Measurements from ENCODE around the gene MAST2.

MAST2 gene

GRCh38 chr1:46034601-46035516 lies 231.4 kb downstream of the MAST2 start:
- no peak for DNase-seq (ENCODE audit: low spot score)
- in situ Hi-C loops (cut with MboI; ENCODE audit: low pct_unique_long_range_greater_than_20kb, low sequenced_read_pairs, unreplicated experiment), result loop anchor here (5.0 kb wide), 1 partner anchor 142 kb away; the partner anchor contains the start of genes P3R3URF and TSPAN1
- TF ChIP-seq CTCF (IDR thresholded peaks at IDR 0.05; ENCODE audit: extremely low read depth, insufficient read depth, missing control alignments), result no peak

GRCh38 chr1:46036894-46037839 lies 233.8 kb downstream of the MAST2 start:
- in situ Hi-C loops (cut with MboI; ENCODE audit: low pct_unique_long_range_greater_than_20kb, low sequenced_read_pairs, unreplicated experiment), result loop anchor here (5.0 kb wide), 1 partner anchor 140 kb away; the partner anchor contains the start of genes P3R3URF and TSPAN1
- DNase-seq (ENCODE audit: low spot score), result peak; percentile 87
- TF ChIP-seq CTCF (IDR thresholded peaks at IDR 0.05; ENCODE audit: extremely low read depth, insufficient read depth, missing control alignments), result peak; percentile 99

- DNase-seq (ENCODE audit: low spot score), result no peak
- in situ Hi-C loops (cut with MboI; ENCODE audit: low pct_unique_long_range_greater_than_20kb, low sequenced_read_pairs, unreplicated experiment), result loop anchor here (5.0 to 10.0 kb wide), 2 partner anchors 55 to 138 kb away; partner anchors contain the start of genes P3R3URF and TSPAN1
- TF ChIP-seq CTCF (IDR thresholded peaks at IDR 0.05; ENCODE audit: extremely low read depth, insufficient read depth, missing control alignments), result no peak
Observed at GRCh38 chr1:46039571-46040052, 236.2 kb downstream of the MAST2 start.

GRCh38 chr1:46041551-46041950 lies 238.1 kb downstream of the MAST2 start:
- no peak for TF ChIP-seq CTCF (IDR thresholded peaks at IDR 0.05; ENCODE audit: extremely low read depth, insufficient read depth, missing control alignments)
- DNase-seq (ENCODE audit: low spot score), result no peak
- in situ Hi-C loops (cut with MboI; ENCODE audit: low pct_unique_long_range_greater_than_20kb, low sequenced_read_pairs, unreplicated experiment), result loop anchor here (10.0 kb wide), 1 partner anchor 53 kb away; no protein-coding TSS in a partner anchor

- TF ChIP-seq CTCF (IDR thresholded peaks at IDR 0.05; ENCODE audit: extremely low read depth, insufficient read depth, missing control alignments), result no peak
- no peak for DNase-seq (ENCODE audit: low spot score)
- in situ Hi-C loops (cut with MboI; ENCODE audit: low pct_unique_long_range_greater_than_20kb, low sequenced_read_pairs, unreplicated experiment), result loop anchor here (10.0 kb wide), 1 partner anchor 53 kb away; no protein-coding TSS in a partner anchor
Observed at GRCh38 chr1:46041974-46042373, 238.6 kb downstream of the MAST2 start.
